Stimulated activated CD4-positive, alpha-beta T cell treated with anti-CD3 and anti-CD28 coated beads, Interleukin-1b, Interleukin-23, amount 100 ng/mL, for 1 hour (primary cell): Measurements from ENCODE around the gene FOSL1.
"Not testable (repeated sequence)": the region's sequence is repeated elsewhere in the genome, so short reads cannot be mapped to it uniquely, and the experiment has no call there.

Source experiments
- DNase-seq, 2 donors: peaks; one replicate each; pipeline ENCODE4 v3.0.0-alpha.2; 2020; ENCODE audit warnings: low read depth in 2 of 2

Gene FOSL1

DNA sequence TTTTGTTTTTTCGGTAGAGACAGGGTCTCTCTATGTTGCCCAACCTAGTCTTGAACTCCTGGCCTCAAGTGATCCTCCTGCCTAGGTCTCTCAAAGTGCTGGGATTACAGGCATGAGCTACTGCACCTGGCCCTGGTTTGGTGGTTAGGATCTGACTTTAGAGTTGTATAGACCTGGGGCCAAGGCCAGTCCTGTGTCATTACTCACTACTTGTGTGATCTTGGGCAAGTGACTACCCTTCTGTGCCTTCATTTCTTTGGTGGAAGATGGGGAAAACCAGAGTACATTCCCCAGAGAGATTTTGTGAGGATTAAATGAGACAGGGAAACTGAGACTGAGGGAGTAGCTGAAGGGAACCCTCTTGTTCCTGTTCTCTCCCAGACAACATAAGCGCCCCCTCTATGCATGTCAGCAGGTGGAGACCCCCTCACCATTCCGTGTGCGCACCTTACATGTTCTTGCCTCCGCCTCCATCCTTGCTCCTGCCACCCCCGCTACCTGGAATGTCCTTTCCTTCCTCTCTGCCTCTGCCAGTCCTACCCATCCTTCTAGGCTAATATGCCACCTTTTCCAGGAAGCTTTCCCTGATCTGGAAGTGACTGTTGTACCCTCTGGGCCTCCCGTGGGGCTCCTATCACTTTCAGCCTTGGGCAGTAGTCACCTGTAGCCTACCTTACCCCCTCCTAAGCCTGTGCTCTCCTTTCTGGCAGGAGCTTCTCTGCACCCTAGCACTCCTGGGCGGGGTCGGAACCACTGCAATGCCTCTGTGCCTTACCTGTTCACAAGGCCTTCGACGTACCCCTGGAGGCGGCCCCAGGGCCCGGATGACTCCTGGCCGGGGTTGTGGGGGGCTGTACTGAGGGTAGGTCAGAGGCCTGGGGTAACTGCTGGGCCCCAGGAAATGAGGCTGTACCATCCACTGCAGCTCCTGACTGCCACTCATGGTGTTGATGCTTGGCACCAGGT, 3.9 kb downstream of the FOSL1 start:
- no peak for DNase-seq

DNA sequence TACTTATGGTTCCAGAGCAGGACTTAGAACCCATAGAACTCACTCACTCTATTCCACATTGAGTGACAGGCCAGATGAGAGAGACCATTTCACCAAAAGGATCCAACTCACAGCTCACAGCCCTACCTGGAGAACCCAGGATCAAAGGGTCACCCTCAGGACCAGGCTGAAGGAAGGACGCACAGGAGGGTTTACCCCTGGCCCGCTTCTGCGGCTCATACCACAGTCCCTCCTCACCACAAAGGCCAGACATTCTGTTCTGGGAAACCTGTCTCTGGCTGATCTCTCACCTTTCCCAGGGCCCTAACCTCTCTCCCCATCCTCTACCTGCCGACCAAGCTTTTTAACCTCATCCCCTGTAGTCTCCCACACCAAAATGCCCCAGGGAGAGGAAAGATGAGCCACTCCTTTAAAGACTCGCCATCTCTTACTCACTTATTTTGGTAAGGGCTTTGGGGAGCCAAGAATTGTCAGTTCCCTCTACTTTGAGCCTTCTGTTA, 4.7 kb downstream of the FOSL1 start:
- no peak for DNase-seq

DNA sequence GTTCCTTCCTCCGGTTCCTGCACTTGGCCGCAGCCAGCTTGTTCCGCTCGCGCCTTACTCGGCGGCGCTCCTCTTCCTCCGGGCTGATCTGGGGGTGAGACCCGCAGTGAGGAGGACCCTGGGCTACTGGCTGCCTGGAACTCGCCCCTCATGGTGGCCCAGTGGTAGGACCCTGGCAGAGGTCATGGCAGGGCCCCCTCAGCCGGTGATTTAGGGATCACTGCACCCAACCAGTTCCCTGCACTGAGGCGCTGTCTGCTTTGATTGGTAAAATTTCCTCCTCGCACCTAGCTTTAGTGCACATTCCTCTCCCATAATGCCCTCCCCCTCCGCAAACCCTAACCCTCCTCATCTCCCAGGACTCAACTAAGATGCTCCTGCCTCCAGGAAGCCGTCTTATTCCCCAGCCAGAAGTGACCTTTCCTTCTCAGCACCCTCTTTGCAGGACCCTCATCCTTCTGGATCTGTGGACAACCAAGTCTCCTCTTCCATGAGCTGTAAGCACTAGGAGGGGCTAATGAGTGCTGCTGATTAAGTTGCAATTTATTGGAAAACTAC, 6.1 kb downstream of the FOSL1 start:
- DNase-seq, result no peak

DNA sequence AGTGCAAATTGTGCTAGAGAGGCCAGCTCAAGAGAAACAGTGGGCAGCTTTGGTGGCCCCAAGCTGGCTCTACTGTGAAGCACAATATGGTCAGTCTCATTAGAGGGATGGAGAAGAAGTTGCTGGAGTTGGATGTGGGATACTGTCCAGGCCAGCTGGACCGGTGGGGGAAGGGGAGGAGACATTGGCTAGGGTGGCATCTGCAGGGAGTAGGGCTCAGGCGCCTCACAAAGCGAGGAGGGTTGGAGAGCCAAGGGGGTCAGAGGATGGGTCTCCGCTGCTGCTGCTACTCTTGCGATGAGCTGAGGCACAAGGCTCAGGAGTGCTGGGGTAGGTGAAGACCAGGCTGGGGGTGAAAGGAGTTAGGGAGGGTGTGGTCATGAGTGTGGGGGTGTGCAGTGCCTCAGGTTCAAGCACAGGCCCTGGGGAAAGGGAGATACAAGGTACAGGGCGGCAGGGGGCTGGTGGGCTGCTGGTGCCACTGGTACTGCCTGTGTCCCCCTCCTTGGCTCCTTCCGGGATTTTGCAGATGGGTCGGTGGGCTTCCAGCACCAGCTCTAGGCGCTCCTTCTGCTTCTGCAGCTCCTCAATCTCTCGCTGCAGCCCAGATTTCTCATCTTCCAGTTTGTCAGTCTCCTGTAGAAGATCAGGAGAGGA, 7.4 kb downstream of the FOSL1 start:
- DNase-seq, result no peak

DNA sequence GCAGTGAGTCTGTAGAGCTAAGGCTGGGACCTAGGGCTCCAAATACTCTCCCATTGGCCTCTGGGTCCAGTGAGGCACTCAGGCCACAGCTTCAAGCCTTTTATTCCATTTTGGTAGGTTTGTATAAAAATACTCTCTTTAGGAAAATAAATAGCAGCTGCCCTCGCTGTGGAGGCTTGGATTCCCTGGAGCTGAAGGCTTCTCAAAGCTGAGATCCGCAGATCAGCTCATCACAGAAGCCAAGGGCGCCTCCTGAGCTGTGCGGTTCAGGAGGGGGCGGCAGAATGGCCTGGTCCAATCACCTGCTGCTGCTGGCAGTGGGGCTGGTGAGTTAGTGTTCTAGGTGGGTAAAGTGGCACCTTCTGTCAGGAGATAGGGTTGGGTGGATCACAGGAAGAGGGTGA, 8.0 kb downstream of the FOSL1 start:
- DNase-seq, result not testable (repeated sequence)

DNA sequence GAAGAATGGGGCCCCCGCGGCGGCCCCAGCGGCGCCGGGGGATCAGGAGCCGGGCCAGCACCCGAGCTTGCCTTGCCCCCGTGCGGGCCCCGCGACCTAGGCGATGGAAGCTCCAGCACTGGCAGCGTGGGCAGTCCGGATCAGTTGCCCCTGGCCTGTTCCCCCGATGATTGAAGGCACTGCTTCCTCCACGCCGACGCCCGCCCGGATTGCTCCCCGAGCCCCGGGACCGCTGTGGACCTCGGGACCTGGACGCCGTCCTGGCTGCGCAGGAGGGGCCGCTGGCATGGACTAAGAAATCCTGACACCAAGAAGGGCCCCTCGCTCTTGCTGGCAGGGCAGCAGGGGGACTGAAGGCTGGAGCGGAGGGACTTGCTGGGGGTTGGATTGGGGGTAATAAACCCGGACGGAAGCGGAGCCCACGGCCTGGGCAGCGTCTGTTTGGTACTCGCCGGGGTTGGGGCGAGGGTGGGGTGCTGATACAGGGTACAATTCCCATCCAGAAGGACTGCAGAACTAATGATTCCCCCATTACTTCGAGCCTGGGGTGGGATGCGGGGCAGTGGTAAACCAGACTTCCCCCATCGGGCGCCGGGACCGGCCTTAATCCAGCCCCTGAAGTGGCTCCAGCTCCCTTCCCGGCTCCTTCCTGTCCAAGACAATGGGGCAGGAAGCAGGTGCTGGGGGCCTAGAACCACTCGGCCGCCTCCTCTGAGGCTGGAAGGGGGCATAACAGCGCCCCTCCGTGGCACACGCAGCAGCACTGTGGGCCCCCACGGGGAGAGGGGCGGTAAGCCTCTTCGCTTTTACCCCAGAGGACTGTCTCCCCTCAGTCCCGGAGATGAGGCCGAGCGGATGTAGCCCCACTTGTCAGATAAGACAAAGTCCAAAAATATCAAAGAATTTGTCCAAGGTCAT, 8.7 kb downstream of the FOSL1 start:
- no peak for DNase-seq

DNA sequence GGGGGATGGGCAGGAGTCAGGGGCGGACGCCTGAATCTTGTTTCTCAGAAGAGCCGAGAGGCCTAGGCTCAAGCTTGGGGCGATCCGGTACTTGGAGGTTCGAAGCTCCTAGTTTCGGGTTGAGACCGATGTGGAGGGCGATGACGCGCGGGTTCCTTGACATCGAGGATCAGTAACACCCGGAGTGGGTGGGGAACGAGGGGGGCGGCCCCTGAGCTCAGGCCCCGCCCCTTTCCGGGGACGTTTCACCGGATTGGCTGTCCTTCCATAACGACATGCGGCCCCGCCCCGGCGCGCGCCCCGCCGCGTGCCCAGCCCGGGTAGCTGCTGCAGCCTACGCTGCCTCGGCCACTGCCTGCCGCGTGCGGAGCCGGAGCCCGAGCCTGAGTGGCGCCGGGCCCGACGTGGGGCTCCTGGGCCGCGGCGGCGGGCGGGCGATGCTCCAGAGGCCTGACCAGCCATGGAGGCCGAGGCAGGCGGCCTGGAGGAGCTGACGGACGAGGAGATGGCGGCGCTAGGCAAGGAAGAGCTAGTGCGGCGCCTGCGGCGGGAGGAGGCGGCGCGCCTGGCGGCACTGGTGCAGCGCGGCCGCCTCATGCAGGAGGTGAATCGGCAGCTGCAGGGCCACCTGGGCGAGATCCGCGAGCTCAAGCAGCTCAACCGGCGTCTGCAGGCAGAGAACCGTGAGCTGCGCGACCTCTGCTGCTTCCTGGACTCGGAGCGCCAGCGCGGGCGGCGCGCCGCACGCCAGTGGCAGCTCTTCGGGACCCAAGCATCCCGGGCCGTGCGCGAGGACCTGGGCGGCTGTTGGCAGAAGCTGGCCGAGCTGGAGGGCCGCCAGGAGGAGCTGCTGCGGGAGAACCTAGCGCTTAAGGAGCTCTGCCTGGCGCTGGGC, 9.6 kb downstream of the FOSL1 start, which contains the start of gene CCDC85B:
CCDC85B (plus strand) TSS at position 350 of the 895 bp plus-strand sequence; CDS start at position 461, 111 bp downstream.
- DNase-seq, result peak; percentile 98

DNA sequence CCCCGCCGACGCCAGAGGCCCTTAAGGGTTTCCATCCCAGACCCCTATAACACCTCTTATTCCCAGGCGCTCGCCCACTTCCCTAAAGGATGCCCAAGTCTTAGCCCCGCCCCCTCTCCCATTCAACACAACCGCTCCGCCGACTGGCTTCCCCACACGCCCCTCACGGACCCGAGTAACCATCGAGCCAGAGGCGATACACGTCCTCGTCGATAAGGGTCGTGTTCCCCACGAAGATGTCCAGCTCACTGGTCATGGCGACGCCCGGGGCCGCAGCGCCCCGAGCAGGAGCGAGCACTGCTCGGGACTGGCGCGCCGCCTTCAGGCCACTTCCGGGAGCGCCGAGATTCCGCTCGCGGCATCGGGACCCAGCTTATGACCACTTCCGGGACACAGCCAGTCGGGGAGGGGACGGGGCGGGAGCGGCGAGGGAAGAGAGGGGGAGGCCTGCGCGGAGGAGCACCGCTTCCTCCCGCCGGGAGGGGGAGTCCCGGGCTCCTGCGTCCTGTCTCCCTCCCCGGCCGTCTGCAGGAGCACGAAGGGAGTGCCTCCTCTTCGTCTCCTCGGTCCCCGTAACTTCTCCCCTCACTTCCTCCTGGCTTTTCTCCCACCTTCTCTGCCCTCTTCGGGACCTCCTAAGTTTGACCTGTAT, 11.9 kb downstream of the FOSL1 start, which contains the start of gene FIBP:
FIBP (minus strand) TSS at position 309 of the 652 bp plus-strand sequence; CDS start at position 256, 53 bp downstream.
- DNase-seq, result peak; percentile 90 to 91

DNA sequence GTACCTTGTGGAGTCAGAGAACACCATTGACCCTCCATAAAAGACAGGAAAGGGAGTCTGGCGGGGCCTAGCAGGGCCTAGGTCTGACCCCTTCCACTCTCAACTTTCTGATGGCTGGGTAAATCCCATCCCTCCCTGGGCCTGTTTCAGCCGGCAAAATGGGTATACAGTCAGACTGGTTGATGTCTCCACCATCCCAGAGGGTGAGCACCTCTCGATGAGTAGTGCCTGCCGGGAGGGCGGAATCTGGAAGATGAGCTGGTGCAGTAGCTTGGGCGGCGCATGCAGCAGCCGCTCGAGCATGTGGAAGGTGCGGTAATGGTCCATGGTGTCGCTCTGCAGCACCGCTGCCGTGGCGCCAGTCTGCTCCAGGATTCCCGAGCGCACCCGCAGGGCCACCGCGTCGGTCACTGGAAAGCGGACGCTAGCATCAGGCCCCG, 12.4 kb downstream of the FOSL1 start:
- no peak for DNase-seq

DNA sequence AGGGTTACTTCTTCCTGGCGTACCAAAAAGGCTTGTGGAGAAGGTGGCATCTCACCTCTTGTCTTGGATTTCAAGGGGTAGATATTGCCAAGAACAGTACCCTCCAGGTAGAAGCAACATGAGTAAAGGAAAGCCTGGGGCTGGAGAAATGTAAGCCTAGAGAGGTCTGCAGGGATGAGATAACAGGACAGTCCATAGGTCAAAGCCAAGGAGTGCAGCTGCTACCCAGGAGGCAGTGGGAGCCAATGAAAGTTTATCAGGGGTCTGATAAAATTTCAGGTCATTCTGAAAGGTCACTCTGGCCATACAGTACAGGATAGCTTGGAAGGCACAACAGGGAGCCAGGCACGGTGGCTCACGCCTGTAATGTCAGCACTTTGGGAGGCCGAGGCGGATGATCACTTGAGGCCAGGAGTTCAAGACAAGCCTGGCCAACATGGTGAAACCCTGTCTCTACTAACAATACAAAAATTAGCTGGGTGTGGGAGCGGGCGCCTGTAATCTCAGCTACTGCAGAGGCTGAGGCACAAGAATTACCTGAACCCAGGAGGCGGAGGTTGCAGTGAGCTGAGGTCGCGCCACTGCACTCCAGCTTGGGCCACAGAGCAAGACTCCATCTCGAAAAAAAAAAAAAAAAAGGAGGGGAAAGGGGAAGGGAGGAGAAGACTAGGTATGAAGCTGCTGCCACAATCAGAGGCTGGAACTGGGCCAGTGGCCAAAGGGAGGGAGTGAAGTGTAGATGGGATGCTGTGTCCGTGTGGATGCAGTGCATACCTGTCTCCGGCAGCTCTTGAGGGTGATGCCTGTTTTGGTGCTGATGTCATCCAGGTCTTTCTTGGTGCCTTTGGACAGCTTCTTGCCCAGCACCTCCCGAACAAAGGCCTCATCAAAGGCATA, 13.1 kb downstream of the FOSL1 start:
- no peak for DNase-seq

DNA sequence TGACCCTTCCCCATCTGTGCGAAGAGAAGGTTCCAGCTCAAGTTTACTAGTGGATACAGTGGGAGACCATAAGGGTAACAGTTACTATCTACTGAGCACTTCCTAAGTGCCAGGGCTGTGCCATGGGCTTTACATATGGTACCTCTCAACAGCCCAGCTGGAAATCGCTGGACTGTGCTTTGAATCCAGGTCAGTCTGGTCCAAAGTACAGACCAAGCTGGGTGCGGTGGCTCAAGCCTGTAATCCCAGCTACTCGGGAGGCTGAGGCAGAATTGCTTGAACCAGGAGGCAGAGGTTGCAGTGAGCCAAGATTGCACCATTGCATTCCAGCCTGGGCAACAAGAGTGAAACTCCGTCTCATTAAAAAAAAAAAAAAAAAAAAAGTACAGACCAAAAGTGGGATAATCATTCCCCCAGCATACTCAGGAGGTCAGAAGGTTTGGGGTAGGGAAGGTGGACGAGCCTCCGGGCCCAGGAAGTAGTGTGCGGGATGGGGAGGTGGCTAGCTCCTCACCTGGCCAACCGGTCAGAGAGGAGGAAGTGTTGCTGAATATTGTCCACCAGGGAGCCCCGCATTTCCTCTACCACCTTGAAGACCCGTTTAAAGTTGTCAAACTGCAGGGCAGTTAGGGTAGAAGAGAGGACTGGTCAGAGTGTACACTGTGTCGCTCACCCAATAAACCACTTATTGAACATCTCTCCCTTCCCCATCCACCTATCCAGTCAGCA, 14.2 kb downstream of the FOSL1 start:
- DNase-seq, result no peak

DNA sequence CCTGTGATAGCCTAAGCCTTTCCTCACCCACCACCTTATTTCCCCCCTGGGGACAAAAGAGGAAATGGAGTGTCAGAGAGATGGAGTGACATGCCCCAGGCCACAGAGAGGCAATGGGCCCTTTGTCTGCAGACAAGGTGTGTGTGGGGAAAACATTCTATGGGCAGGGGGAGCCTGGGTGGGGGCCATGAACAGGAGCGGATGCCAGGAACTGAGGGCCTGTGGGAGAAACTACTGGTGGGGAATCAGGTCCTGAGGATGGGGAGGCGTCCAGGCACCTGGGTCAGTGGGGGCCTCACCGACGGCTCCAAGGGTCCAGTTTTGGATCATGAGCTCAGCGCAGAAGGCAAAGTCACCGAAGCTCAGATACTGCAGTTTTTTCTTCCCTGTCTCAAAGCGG, 15.0 kb downstream of the FOSL1 start:
- no peak for DNase-seq

DNA sequence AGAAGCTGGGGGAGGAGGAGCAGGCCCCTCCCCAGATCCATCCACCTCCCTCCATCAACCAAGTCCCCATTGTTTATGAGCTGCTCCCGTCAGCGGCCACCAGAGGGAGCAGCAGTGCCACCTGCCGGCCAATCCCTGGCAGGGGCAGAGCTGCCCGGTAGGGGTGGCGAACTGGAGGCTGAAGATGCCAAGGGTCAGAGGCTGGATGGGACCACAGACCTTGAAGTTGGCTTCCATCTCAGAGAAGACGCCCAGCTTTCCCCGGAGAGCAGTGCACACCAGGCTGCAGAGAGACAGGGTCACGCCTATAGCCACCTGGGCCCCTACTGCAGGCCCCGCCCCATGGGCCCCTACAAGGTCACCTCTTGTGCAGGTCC, 15.5 kb downstream of the FOSL1 start:
- DNase-seq, result peak; percentile 67 to 68

DNA sequence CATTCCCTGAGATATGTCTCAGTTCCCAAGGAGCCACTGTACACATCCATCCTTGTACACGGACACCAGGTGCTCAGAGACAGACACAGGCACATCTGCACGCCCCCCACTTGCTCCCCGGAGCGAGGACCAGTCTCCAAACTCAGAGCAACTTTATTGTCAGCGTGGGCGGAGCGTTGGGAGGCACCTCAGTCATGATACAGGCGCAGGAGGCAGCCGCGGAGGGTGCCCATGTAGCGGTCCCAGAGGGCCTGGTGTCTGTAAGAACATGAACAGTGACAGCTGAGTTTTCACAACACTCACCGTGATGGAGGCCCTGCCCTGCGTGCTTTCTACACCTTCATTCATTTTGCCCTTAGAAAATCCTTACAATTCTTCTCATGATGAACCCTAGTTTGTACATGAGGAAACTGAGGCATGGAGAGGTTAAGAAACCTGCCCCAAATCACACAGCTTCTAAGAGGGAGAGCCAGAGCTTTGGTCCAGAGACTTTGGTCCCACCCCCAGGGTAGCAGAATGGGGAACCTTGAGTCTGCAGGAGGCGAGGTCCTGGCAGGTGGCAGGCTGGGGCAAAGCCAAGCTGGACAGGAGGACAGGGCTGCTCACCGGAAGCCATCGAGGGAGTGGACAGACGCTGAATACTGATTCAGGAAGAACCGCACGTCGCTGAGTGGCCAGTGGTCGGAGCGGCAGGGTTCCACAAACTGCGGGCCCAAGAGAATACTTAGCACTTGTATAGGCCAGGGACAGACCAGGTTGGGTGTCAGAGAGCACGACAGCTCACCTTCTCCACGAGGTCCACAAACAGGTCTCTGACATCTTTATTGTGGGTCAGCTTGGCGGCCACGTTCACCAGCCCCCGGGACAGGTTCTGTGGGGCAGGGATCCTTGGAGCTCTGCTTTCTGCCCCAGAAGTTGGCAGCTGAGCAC, 16.1 kb downstream of the FOSL1 start:
- DNase-seq, result no peak

DNA sequence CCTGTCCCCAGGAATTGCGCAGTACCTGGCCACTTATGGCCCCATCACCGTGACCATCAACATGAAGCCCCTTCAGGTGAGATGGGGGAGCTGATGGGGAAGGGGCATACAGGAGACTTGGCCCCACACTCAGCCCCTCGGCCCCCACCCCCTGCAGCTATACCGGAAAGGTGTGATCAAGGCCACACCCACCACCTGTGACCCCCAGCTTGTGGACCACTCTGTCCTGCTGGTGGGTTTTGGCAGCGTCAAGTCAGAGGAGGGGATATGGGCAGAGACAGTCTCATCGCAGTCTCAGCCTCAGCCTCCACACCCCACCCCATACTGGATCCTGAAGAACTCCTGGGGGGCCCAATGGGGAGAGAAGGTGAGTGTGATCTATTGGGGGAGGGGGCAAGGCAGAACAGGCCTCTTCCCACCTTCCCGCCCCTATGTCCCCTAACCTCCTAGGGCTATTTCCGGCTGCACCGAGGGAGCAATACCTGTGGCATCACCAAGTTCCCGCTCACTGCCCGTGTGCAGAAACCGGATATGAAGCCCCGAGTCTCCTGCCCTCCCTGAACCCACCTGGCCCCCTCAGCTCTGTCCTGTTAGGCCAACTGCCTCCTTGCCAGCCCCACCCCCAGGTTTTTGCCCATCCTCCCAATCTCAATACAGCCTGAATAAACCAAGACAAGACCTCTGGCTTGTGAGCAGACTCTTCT, 17.0 kb downstream of the FOSL1 start:
- DNase-seq, result no peak
